Suprapubic skin (tissue), 4 donors: Measurements from ENCODE around the gene PDGFC. TPM values are rescaled to one million over a fixed set of nuclear protein-coding genes. Genes with fewer than 3 reads are reported as not detected.

Source experiments
- DNase-seq, 2 donors: peaks; one replicate each; pipeline ENCODE4 v3.0.0-alpha.2; 2019; ENCODE audit warnings: low spot score in 2 of 2
- H3K27ac ChIP-seq: fragments of 200-600 bp; sonication (generic); one replicate; pipeline ENCODE4 v1.5.1; 2019
- H3K27me3 ChIP-seq: fragments of 200-600 bp; sonication (generic); one replicate; pipeline ENCODE4 v1.5.1; 2019
- H3K36me3 ChIP-seq: fragments of 200-600 bp; sonication (generic); one replicate; pipeline ENCODE4 v1.5.1; 2019
- H3K4me1 ChIP-seq: fragments of 200-600 bp; sonication (generic); one replicate; pipeline ENCODE4 v1.5.1; 2019
- H3K4me3 ChIP-seq: fragments of 200-600 bp; sonication (generic); one replicate; pipeline ENCODE4 v1.5.1; 2019; ENCODE audit warnings: mild to moderate bottlenecking
- H3K9me3 ChIP-seq: fragments of 200-600 bp; sonication (generic); one replicate; pipeline ENCODE4 v1.5.1; 2019
- EP300 ChIP-seq: sonication (generic); formaldehyde crosslinking; IDR thresholded peaks from one replicate; pipeline ENCODE4 v1.6.1; 2017; ENCODE audit warnings: antibody characterized with exemption
- POLR2A ChIP-seq, 2 donors: fragments of 450-650 bp; IDR thresholded peaks; one replicate each; pipeline ENCODE4 v1.6.1; 2017; ENCODE audit warnings: antibody characterized with exemption in 2 of 2, mild to moderate bottlenecking in 2 of 2, moderate library complexity in 2 of 2
- POLR2AphosphoS5 ChIP-seq, 3 donors: sonication (generic); formaldehyde crosslinking; IDR thresholded peaks; one replicate each; pipeline ENCODE4 v1.6.1; 2017; ENCODE audit warnings: antibody characterized with exemption in 3 of 3
- WGBS: methylation state at CpG from one replicate; pipeline ENCODE4 v1.1.5; 2018; 5-methylcytosine and 5-hydroxymethylcytosine counted together
- total RNA-seq, 4 donors: library from RNA; depleted of rRNA; stranded (reverse); fragments of >200 nt; gene quantifications; one replicate each; pipeline ENCODE4 v1.1.0, GENCODE V29; 2016
- TF ChIP-seq, protein P1 (sequence below), 2 donors: fragments of 200-600 bp in 1 of 2; fragments of 450-650 bp in 1 of 2; sonication (generic) in 1 of 2; IDR thresholded peaks; one replicate each; pipeline ENCODE4 v1.5.1; 2016 to 2019; ENCODE audit warnings: antibody characterized with exemption in 2 of 2, mild to moderate bottlenecking in 1 of 2, moderate library complexity in 1 of 2

PDGFC gene
- total RNA-seq, 4 donors from 2014 or later: 12.0 to 26.4 (median 22.4) TPM

DNA sequence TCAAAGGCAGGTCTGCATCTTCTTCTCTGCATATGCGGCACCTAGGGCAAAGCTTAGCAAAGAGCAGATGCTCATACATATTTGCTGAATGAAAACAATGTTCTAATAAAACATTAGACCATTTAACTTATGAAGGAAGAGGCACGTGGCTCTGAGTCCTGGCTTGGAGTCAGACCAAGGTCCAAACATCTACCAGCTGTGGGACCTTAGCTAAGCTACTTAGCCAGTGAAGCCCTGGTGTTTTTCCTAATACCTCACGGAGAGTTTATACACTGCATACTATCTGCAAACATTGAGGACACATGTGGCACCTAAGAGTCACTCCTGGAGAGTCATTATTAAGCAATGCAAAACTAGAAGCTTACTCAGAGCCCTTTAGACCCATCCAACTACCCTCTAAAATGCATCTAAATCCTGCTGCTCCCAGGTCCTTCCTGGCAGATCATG lies 9.0 kb downstream of the PDGFC start:
- Histone ChIP-seq H3K4me3 (no peak overlapping the region), H3K27me3 (no peaks in the 10 kb centered on the region), H3K36me3 (no peaks in the 10 kb centered on the region), H3K9me3 (no peaks in the 10 kb centered on the region), H3K27ac (no peak overlapping the region), H3K4me1 (peaks cover 9% of the 10 kb centered on the region)
- DNase-seq: no peak
- 49% methylated on average over 3 of the region's 3 CpGs for WGBS
- TF ChIP-seq, protein P1, sequence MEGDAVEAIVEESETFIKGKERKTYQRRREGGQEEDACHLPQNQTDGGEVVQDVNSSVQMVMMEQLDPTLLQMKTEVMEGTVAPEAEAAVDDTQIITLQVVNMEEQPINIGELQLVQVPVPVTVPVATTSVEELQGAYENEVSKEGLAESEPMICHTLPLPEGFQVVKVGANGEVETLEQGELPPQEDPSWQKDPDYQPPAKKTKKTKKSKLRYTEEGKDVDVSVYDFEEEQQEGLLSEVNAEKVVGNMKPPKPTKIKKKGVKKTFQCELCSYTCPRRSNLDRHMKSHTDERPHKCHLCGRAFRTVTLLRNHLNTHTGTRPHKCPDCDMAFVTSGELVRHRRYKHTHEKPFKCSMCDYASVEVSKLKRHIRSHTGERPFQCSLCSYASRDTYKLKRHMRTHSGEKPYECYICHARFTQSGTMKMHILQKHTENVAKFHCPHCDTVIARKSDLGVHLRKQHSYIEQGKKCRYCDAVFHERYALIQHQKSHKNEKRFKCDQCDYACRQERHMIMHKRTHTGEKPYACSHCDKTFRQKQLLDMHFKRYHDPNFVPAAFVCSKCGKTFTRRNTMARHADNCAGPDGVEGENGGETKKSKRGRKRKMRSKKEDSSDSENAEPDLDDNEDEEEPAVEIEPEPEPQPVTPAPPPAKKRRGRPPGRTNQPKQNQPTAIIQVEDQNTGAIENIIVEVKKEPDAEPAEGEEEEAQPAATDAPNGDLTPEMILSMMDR (IDR thresholded peaks at IDR 0.05): no peak
- TF ChIP-seq EP300 (no peak), POLR2AphosphoS5 (IDR thresholded peaks at IDR 0.05) (no peak), POLR2A (IDR thresholded peaks at IDR 0.05) (no peak)

DNA sequence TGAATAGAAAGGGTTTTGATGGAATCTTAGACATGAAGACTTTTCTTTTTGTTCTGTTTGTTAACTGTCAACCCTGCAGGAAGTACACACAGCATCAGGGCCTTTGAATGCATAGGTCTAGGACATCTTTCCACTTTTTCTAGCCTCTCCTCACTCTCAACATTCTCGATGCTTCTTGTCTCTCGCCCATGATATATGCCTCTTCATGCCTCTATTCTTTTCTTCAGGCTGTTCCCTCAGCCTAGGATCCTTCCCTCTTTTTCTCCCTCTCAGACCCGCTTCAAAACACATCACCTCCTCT lies 9.6 kb downstream of the PDGFC start:
- H3K4me1 ChIP-seq: peaks cover 9% of the 10 kb centered on the region
- no peak overlapping the region for H3K27ac ChIP-seq

DNA sequence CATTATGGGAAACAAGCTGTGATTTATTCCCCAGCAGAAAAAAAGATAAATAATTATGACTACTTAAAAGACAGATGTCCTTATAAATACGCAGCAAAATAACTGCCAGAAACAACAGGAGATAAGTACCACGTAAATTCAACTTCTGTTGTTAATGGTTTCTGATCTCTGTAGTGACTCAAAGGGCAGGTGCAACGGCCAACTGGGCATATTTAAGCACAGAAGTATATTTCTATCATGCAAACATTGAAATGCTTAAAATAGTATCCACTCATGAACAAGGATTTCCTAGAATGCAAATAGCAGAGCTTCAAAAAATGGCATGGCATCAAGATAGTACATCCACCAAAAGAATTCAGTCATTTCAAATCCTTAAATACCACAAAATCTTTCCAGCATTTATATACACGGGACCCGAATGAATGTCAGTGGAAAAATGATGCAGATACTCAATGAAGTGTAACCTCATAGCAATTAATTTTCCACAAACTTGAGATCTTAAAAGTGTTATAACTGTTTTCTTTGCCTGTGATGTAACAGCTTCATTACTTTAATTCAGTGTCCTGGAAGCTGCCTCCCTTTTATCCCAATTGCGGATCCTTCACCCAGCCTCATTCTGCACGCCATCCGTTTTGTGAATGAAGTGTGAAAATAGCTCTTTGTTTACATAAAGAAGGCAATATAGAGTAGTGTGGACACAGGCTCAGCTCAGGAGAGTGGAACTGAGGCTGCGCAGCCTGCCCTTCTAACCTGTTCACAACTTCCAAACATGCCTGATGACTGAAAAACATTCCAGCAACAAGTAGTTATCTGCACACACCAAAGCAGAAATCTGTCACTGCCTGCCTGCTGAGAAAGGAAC lies 10.2 kb downstream of the PDGFC start:
- H3K27ac ChIP-seq: no peak overlapping the region
- H3K4me3 ChIP-seq: no peak overlapping the region
- H3K36me3 ChIP-seq: no peaks in the 10 kb centered on the region
- no peak for DNase-seq
- no peaks in the 10 kb centered on the region for H3K9me3 ChIP-seq
- H3K27me3 ChIP-seq: no peaks in the 10 kb centered on the region
- WGBS: 57% methylated on average over 9 of the region's 9 CpGs
- peaks cover 9% of the 10 kb centered on the region for H3K4me1 ChIP-seq
- TF ChIP-seq EP300 (no peak), POLR2AphosphoS5 (IDR thresholded peaks at IDR 0.05) (no peak), POLR2A (IDR thresholded peaks at IDR 0.05) (no peak)
- TF ChIP-seq, protein P1 (IDR thresholded peaks at IDR 0.05): no peak

More for the DNA sequence above, 9.6 kb downstream of the PDGFC start:
- Histone ChIP-seq H3K27me3 (no peaks in the 10 kb centered on the region), H3K4me3 (no peak overlapping the region), H3K36me3 (no peaks in the 10 kb centered on the region), H3K9me3 (no peaks in the 10 kb centered on the region)
- WGBS: 53% methylated on average over 3 of the region's 3 CpGs
- DNase-seq: no peak
- no peak for TF ChIP-seq POLR2AphosphoS5 (IDR thresholded peaks at IDR 0.05)
- TF ChIP-seq, protein P1 (IDR thresholded peaks at IDR 0.05): no peak
- TF ChIP-seq EP300: no peak
- no peak for TF ChIP-seq POLR2A (IDR thresholded peaks at IDR 0.05)

DNA sequence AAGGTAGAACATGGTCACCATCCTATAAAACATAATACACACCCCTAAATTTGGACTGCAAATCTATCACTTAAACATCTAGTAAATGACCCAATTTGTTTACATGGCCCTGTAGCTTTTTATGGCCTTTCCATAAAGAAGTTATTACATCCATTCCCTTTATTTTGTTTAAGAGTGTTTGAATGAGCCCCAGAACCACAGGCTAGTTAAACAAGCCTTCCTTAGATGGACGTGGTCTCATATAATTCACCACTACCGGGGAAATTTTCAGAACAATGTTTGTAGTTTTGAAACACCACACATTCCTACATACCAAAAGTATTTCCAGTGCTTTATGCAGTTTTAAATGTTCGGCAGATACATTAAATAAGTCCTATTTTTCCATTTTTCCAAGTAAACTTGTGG lies 12.3 kb downstream of the PDGFC start:
- no peaks in the 10 kb centered on the region for H3K27me3 ChIP-seq
- H3K4me1 ChIP-seq: peaks cover 9% of the 10 kb centered on the region
- no peaks in the 10 kb centered on the region for H3K9me3 ChIP-seq
- WGBS: 74% methylated on average over 3 of the region's 3 CpGs
- DNase-seq: no peak
- TF ChIP-seq, protein P1 (IDR thresholded peaks at IDR 0.05): no peak
- TF ChIP-seq POLR2AphosphoS5 (IDR thresholded peaks at IDR 0.05) (no peak), EP300 (no peak), POLR2A (IDR thresholded peaks at IDR 0.05) (no peak)
- H3K36me3 ChIP-seq: no peaks in the 10 kb centered on the region
- no peak overlapping the region for H3K4me3 ChIP-seq
- H3K27ac ChIP-seq: no peak overlapping the region

GRCh38 chr4:156958276-156959074 lies 13.1 kb downstream of the PDGFC start:
- WGBS: 43% methylated on average over 2 of the region's 2 CpGs
- TF ChIP-seq, protein P1 (IDR thresholded peaks at IDR 0.05): no peak
- TF ChIP-seq EP300: no peak
- TF ChIP-seq POLR2A (IDR thresholded peaks at IDR 0.05): no peak
- no peak for TF ChIP-seq POLR2AphosphoS5 (IDR thresholded peaks at IDR 0.05)
- no peak overlapping the region for H3K4me3 ChIP-seq
- no peaks in the 10 kb centered on the region for H3K9me3 ChIP-seq
- no peaks in the 10 kb centered on the region for H3K36me3 ChIP-seq
- peaks cover 10% of the 10 kb centered on the region for H3K4me1 ChIP-seq
- DNase-seq: no peak
- H3K27ac ChIP-seq: no peak overlapping the region
- no peaks in the 10 kb centered on the region for H3K27me3 ChIP-seq
